Measurements from ENCODE around the gene TRIM33.
"Not testable (repeated sequence)": the region's sequence is repeated elsewhere in the genome, so short reads cannot be mapped to it uniquely, and the experiment has no call there.

The TRIM33 gene

DNA sequence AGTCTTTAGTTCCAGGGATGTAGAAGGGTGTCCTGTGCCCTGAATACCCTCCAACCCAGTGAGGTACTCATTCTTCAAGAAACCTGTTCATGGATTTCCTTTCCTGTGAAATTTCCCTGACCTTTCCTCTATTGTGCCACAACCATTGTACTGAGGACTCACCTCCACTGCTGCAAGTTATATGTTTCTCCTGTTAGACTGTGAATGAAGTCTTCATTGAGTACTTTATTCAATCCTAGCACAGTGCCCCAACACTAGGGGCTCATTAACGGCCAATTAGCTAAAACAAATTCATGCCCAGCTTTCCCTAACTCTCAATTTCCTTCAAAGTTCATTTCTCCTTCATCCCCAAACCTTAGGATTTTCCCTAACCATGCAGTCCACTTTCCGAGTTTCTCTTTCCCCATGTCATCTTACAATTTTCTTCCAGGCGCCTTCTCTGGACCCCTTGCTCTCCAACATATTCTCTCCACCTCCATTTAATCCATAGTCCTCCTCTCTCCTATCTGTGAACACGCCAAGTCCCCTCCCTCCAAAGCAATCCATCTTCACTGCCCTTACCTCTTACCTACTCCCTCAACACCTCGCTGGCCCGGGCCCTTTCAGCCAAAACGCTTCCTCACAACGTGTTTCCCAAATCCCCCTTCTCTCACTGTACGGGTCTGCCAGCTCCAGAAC is 1.3 kb downstream of the TRIM33 start:
- DNase-seq: no peak

GRCh38 chr1:114508386-114508898 is 2.6 kb downstream of the TRIM33 start:
- no peak for DNase-seq

DNA sequence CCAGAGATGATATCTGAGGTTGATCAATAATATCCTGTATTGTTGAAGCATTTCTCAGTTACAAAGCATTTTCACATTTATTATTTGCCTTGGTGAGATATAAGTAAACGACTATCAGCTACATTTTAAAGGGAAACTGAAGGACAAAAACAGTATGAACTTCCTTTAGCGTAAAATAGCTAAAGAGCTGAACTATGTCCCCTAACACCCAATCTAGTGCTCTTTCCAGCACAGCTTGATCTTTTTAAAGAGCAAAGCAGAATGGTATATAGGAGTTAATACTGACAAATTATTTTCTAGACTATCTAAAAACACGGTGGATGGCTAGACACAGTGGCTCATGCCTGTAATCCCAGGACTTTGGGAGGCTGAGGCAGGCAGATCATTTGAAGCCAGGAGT is 3.5 kb downstream of the TRIM33 start:
- DNase-seq: no peak

- DNase-seq: no peak
These were observed 5.8 kb downstream of the TRIM33 start for GRCh38 chr1:114505148-114505561.

DNA sequence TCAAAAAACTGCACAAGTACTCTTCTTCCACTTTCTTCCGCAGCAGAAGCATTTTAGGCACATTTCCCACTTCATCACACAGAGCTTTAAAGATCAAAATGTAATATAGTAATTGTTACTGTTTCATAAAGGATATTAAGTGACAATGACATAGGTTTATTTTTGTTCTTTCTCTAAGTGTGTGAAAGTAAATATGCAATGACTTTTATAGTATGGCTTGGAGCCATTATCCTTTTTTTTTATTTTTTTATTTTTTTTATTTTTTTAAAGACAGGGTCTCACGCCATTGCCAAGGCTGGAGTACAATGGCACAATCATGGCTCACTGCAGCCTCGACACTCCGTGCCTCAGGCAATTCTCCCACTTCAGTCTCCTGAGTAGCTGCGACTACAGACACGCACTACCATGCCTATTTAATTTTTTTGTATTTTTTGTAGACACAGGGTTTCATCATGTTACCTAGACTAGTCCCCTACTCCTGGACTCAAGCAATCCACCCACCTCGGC is 7.0 kb downstream of the TRIM33 start:
- no peak for DNase-seq

- no peak for DNase-seq
These were observed 8.9 kb downstream of the TRIM33 start for GRCh38 chr1:114502080-114502479.

DNA sequence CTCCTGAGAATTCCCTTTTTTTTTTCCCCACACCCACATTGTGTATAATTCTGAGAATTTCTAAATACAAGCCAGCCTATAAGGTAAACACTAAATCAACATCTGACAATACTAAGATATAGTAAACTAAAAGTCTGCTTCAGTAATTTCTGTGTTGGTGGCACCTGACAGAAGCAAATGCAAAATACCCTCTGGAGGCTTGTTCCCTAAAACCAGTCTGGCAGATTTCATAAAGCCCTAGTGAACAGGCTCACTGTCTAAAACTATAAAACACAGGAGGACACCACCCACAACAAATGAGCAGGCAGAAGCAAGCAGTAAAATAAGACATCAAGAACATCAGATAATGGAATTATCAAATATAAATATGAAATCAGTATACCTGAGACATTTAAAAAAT is 11.5 kb downstream of the TRIM33 start:
- no peak for DNase-seq

DNA sequence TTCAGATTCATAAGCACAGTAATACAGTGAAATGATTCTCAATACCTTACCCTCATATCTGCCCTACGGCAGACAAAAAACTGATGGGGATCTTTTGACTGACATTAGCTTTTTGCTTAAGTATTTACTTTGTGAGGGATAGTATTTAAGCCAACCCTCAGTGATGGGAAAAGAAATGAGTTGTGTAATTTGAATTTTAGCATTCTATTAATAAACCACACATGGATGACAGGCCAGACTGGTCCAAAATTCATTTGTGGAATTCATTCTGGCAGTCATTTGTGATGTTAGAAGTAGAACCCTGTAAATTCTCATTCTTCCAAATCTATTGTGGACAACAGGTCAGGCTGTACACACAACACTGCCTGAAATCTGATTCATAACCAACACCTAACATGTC is 14.9 kb downstream of the TRIM33 start:
- DNase-seq: no peak

DNA sequence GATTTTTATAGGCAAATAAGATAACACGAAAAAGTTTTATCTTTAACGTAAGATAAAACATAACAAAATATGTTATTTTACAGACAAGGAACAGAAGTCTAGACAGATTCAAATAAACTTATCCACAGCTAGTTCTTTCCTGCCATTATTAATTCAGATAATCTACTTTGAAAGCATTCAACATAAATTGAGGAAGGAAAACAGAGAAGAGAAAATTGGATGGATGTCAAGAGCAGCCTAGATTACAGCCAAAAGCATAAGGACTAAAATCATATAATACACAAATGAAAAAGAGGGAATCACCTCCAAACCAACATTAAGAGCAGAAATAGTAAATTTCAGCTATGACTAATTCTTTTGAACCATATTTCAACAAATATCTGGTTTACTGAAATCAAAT is 15.5 kb downstream of the TRIM33 start:
- DNase-seq: no peak

- DNase-seq: no peak
These were observed 18.0 kb downstream of the TRIM33 start for GRCh38 chr1:114492978-114493377.

GRCh38 chr1:114490274-114490693 is 20.7 kb downstream of the TRIM33 start:
- DNase-seq: no peak

DNA sequence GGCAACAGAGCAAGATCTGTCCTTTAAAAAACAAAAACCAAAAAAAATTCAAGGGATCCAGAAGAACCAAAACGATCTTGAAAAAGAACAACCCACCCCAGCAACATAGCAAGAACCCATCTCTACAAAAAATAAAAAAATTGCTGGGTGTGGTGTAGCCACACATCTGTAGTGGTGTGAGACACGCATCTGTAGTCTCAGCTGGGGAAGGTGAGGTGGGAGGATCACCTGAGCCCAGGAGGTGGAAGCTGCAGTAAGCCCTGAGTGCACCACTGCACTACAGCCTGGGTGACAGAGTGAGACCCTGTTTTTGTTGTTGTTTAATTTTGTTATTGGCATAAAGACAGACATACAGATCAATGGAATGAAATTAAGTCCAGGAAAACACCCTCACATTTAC is 22.3 kb downstream of the TRIM33 start:
- DNase-seq: no peak

DNA sequence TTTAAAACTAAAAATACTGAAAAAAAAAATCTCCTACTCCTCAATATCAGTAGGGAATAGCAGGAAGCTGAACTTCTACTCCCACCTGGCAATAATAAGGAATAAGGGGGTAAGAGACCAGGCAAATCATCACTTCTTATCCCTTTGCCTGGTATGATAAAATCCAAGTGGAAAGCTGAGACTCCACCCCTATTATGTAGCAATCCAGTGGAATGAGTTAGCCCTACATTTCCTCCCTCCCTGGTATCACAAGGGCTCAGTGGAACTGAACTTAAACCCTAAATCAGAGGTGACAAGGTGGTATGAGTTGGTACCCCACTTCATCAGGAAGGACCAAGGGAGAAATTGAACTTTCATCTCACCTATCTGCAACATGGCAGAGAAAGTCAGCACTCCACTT is 25.7 kb downstream of the TRIM33 start:
- no peak for DNase-seq

GRCh38 chr1:114482585-114482984 is 28.4 kb downstream of the TRIM33 start:
- no peak for DNase-seq

DNA sequence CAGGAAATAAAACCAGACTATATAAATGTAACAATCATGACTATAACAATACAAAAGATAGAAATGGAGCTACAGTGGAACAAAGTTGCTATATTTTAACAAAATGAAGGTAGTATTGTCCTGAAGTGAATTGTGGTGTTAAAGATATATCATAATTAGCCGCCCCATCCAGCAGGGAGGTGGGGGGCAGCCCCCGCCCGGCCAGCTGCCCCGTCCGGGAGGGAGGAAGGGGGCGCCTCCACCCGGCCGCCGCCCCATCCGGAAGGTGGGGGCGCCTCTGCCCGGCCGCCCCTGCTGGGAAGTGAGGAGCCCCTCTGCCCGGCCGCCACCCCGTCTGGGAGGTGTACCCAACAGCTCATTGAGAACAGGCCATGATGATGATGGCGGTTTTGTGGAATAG is 31.4 kb downstream of the TRIM33 start:
- DNase-seq: not testable (repeated sequence)

DNA sequence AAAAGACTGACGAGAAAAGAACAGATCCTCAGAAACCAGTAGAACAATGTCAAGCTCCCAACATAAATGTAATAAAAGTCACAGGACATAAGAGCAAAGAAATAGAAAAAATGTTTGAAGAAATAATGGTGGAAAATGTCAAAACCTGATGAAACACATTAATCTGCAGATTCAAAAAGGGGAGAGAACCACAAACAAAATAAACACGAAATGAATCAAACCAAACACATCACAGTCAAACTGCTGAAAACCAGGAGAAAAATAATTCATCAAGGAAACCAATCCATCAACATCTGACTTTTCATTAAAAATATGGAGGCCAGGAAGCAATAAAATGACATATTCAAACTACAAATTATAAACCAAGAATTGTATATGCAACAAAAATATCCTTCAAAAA is 31.9 kb downstream of the TRIM33 start:
- DNase-seq: no peak

GRCh38 chr1:114473796-114474195 is 37.2 kb downstream of the TRIM33 start:
- no peak for DNase-seq

DNA sequence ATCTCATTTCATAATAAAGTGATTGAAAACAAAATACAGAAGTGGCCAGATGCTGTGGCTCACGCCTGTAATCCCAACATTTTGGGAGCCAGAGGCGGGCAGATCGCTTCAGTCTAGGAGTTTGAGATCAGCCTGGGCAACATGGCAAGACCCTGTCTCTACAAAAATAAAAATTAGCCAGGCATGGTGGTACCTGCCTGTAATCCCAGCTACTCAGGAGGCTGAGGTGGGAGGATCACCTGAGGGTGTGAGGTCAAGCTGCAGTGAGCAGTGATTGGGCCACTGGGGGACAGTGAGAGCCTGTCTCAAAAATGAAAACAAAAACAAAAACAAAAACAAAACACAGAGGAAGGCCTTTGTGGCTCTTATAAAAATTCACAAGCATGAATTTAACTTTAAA is 38.6 kb downstream of the TRIM33 start:
- DNase-seq: no peak

DNA sequence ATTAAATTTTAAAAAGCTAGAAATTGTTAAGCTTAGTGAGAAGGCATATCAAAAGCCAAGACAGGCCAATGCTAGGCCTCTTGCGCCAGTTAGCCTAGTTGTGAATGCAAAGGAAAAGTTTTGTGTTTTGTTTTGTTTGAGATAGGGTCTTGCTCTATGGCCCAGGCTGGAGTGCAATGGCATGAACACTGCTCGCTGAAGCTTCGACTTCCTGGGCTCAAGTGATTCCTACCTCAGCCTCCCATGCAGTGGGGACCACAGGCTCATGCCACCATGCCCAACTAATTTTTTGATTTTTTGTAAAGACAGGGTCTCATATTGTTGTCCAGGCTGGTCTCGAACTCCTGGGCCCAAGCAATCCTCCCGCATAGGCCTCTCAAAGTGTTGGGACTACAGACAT is 40.3 kb downstream of the TRIM33 start:
- no peak for DNase-seq

DNA sequence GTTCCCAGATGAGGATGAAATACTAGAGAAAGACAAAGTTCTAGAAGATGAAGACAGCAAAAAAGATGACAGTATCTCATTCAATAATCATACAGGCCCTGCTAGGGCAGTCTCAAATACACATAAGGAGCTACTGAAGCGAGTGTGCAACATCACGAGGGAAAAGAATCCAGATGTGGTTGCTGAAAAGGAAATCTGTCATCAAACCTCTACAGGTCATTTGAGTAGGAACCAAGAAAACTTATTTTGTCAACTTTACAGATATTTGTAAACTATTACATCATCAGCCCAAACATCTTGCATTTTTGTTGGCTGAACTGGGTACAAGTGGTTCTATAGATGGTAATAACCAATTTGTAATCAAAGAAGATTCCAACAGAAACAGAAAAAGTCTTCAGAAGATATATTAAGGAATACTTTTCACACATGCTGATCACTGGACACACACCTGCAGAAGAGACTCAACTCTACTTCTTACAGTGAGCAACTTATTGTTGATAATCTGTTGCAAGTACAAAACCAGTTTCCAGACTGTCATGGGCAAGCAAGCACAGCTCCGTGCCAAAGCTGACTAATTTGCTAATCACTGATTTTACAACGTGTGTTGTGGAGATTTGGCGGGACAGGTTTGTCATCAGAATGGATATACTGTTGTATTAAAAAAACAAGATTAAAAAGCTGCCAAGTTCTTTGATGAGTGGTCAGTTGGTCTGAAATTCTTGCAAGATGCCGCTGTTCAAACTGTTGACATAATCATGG is 42.1 kb downstream of the TRIM33 start:
- DNase-seq: no peak

DNA sequence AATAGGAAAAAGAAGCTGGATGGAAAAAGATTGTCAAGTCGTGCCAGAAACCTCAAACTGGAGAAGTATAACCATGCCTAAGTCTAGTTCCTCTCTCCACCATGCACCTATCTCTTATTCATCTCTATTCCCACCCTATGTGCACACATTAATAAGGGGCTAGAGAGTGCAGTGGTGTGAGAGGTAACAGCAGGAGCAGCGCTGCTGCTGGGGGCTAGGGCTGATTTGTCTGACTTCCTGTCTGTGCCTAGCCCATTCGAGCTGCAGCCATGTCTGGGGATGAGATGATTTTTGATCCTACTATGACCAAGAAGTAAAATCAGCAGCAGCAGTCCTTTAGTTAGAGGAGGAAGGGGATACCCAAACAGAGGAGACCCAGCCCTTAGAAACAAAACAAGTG is 43.0 kb downstream of the TRIM33 start:
- DNase-seq: no peak

DNA sequence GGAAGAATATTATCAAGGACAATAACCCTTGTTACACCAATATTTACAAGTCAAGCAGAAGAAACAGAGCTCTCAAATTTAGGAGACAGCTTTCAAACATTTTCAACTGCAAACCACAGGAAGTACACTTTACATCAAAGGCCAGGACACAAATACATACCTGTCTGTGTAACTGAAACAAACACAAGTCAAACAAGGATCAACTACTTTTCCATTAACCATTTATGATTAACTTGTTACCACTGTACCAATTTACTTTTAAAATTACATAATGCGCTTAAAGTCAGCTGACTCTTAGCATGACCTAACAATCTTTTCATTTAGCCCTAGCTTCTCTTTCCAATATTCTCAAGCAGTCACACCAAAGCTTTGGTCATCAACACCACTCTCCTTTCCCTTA is 43.5 kb downstream of the TRIM33 start:
- DNase-seq: no peak

- DNase-seq: no peak
These were observed 44.5 kb downstream of the TRIM33 start for GRCh38 chr1:114466334-114467014.

GRCh38 chr1:114462963-114463362 is 48.0 kb downstream of the TRIM33 start:
- no peak for DNase-seq

Measured in activated CD8-positive, alpha-beta memory T cell treated with anti-CD3 and anti-CD28 coated beads, Interleukin-2, amount 50 U/mL, for 48 hours (primary cell).